ENCODE measurements around the gene TRPC6. TPM values are rescaled to one million over a fixed set of nuclear protein-coding genes. Genes with fewer than 3 reads are reported as not detected.

Gene TRPC6
- total and polyA plus RNA-seq, 9 of the 15 experiments (the other 6 are each of a cell fraction or from before 2014, with no cell fraction given): not detected

GRCh38 chr11:101618709-101619108, 34.9 kb upstream of the TRPC6 start:
- Histone ChIP-seq H2AFZ (ENCODE audit: low read depth, low read length) (no peak overlapping the region), H3K4me1 (replicated peaks in 1 of 2; ENCODE audit: control insufficient read depth in 2 of 2, insufficient read depth in 2 of 2, low read length in 2 of 2) (no peaks in the 10 kb centered on the region), H3K9ac (ENCODE audit: insufficient read depth in 1 of 2, low read depth in 2 of 2, low read length in 2 of 2) (no peak overlapping the region), H3K27me3 (ENCODE audit: control insufficient read depth in 2 of 2, insufficient read depth in 2 of 2, low read length in 2 of 2) (no peaks in the 10 kb centered on the region), H3K9me1 (ENCODE audit: control insufficient read depth, insufficient read depth, low read length) (no peaks in the 10 kb centered on the region), H3K79me2 (ENCODE audit: control insufficient read depth, insufficient read depth, low read length) (no peaks in the 10 kb centered on the region), H3K36me3 (ENCODE audit: control insufficient read depth, insufficient read depth, low read length) (no peaks in the 10 kb centered on the region), H4K20me1 (replicated peaks; ENCODE audit: control insufficient read depth, insufficient read depth, low read length) (no peaks in the 10 kb centered on the region), H3K4me3 (no peak overlapping the region), H3K27ac (ENCODE audit: extremely low read depth, low read depth, low read length) (no peak overlapping the region), H3K4me2 (ENCODE audit: insufficient read depth, low read length) (no peak overlapping the region), H3K9me3 (replicated peaks; ENCODE audit: control insufficient read depth, insufficient read depth, low read depth, low read length) (no peaks in the 10 kb centered on the region; the same call in 1 of the 2 replicates)
- 0% methylated on average over 2 of the region's 2 CpGs for WGBS (ENCODE audit: insufficient coverage, low coverage, missing lambda C conversion rate)
- intact Hi-C loops (cut with micrococcal nuclease): no loop called here
- DNase-seq (ENCODE audit: extremely low read depth in 1 of 4, low spot score in 3 of 4) (no peak), ATAC-seq (no peak), FAIRE-seq (no peak)
- no TSS peak for BruUV-seq (replicated peaks)
- POLR2A ChIA-PET: no interaction called here
- TF ChIP-seq MITF (IDR thresholded peaks at IDR 0.05): no peak
- TF ChIP-seq ARID2 (IDR thresholded peaks at IDR 0.05): no peak
- no peak for TF ChIP-seq ZEB2 (IDR thresholded peaks at IDR 0.05)
- no peak for TF ChIP-seq ZFPM2 (CRISPR knock-in tag; IDR thresholded peaks at IDR 0.05)
- TF ChIP-seq HDAC2 (IDR thresholded peaks at IDR 0.05): no peak
- in situ Hi-C loops (cut with MboI): no loop called here
- CTCF ChIA-PET (ENCODE audit: low intra/inter-chr PET ratio): no interaction called here

GRCh38 chr11:101617735-101618332, 34.0 kb upstream of the TRPC6 start:
- no peak overlapping the region for H3K9ac ChIP-seq (ENCODE audit: insufficient read depth in 1 of 2, low read depth in 2 of 2, low read length in 2 of 2)
- no peak overlapping the region for H2AFZ ChIP-seq (ENCODE audit: low read depth, low read length)
- H3K79me2 ChIP-seq (ENCODE audit: control insufficient read depth, insufficient read depth, low read length): no peaks in the 10 kb centered on the region
- H3K4me2 ChIP-seq (ENCODE audit: insufficient read depth, low read length): no peak overlapping the region
- FAIRE-seq (no peak), DNase-seq (ENCODE audit: extremely low read depth in 1 of 4, low spot score in 3 of 4) (no peak), ATAC-seq (no peak)
- H3K27ac ChIP-seq (ENCODE audit: extremely low read depth, low read depth, low read length): no peak overlapping the region
- H3K4me3 ChIP-seq: no peak overlapping the region
- 0% methylated on average over 6 of the region's 6 CpGs for WGBS (ENCODE audit: insufficient coverage, low coverage, missing lambda C conversion rate)
- no peaks in the 10 kb centered on the region; the same call in 1 of the 2 replicates for H3K9me3 ChIP-seq (replicated peaks; ENCODE audit: control insufficient read depth, insufficient read depth, low read depth, low read length)
- TF ChIP-seq NFATC3 (IDR thresholded peaks at IDR 0.05): no peak
- no peak for TF ChIP-seq ETV5 (CRISPR knock-in tag; IDR thresholded peaks at IDR 0.05; ENCODE audit: low read depth)
- TF ChIP-seq PTTG1 (tag; IDR thresholded peaks at IDR 0.05; ENCODE audit: low read depth): no peak
- TF ChIP-seq ZNF766 (CRISPR knock-in tag; conservative IDR thresholded peaks at IDR 0.05): no peak
- TF ChIP-seq HLTF (IDR thresholded peaks at IDR 0.05): no peak
- no peak for TF ChIP-seq SAFB (IDR thresholded peaks at IDR 0.05; ENCODE audit: borderline replicate concordance, low read depth, low read length)
- TF ChIP-seq TEAD2 (tag; IDR thresholded peaks at IDR 0.05): no peak
- intact Hi-C loops (cut with micrococcal nuclease) (no loop called here), in situ Hi-C loops (cut with MboI) (no loop called here)
- H3K36me3 ChIP-seq (ENCODE audit: control insufficient read depth, insufficient read depth, low read length): no peaks in the 10 kb centered on the region
- BruUV-seq (replicated peaks): no TSS peak
- POLR2A ChIA-PET: no interaction called here
- CTCF ChIA-PET (ENCODE audit: low intra/inter-chr PET ratio): no interaction called here
- no peaks in the 10 kb centered on the region for H3K4me1 ChIP-seq (replicated peaks in 1 of 2; ENCODE audit: control insufficient read depth in 2 of 2, insufficient read depth in 2 of 2, low read length in 2 of 2)
- H3K27me3 ChIP-seq (ENCODE audit: control insufficient read depth in 2 of 2, insufficient read depth in 2 of 2, low read length in 2 of 2): no peaks in the 10 kb centered on the region
- H4K20me1 ChIP-seq (replicated peaks; ENCODE audit: control insufficient read depth, insufficient read depth, low read length): no peaks in the 10 kb centered on the region
- no peaks in the 10 kb centered on the region for H3K9me1 ChIP-seq (ENCODE audit: control insufficient read depth, insufficient read depth, low read length)

Data from K562 (cell line).